Measurements from ENCODE around the gene BTF3. TPM values are rescaled to one million over a fixed set of nuclear protein-coding genes. Genes with fewer than 3 reads are reported as not detected.
"Not testable (repeated sequence)": the region's sequence is repeated elsewhere in the genome, so short reads cannot be mapped to it uniquely, and the experiment has no call there.

BTF3 gene
- total RNA-seq = 140 TPM

- DNase-seq (ENCODE audit: low spot score) (peak; percentile 95), ATAC-seq (peak; percentile 97)
Observed at GRCh38 chr5:73498057-73498992, at the start of gene BTF3. Gene BTF3, plus strand, starts transcription at chr5:73498442. Its CDS starts 226 bp downstream, at chr5:73498668.

- ATAC-seq (peak; percentile 50), DNase-seq (ENCODE audit: low spot score) (no peak)
Observed at GRCh38 chr5:73448463-73449136, 49.6 kb upstream of the BTF3 start, which contains the start of gene FOXD1. Gene FOXD1, minus strand, starts transcription at chr5:73448777. Its CDS starts 415 bp downstream, at chr5:73448362.

GRCh38 chr5:73450137-73450536 is 48.1 kb upstream of the BTF3 start:
- ATAC-seq (no peak), DNase-seq (ENCODE audit: low spot score) (no peak)

GRCh38 chr5:73450672-73451223 is 47.5 kb upstream of the BTF3 start:
- DNase-seq (ENCODE audit: low spot score) (no peak), ATAC-seq (peak; percentile 17)

GRCh38 chr5:73451224-73452130 is 46.8 kb upstream of the BTF3 start:
- ATAC-seq (peak; percentile 83), DNase-seq (ENCODE audit: low spot score) (peak; percentile 59)

- DNase-seq (ENCODE audit: low spot score) = no peak
- ATAC-seq = no peak
Observed at GRCh38 chr5:73452215-73452614, 46.0 kb upstream of the BTF3 start.

GRCh38 chr5:73454379-73455036 is 43.7 kb upstream of the BTF3 start:
- peak; percentile 91 for ATAC-seq
- no peak for DNase-seq (ENCODE audit: low spot score)

- not testable (repeated sequence) for DNase-seq (ENCODE audit: low spot score); ATAC-seq
Observed at GRCh38 chr5:73456462-73456861, 41.8 kb upstream of the BTF3 start.

- no peak for DNase-seq (ENCODE audit: low spot score)
- ATAC-seq = no peak
Observed at GRCh38 chr5:73459366-73459765, 38.9 kb upstream of the BTF3 start.

GRCh38 chr5:73460133-73460532 is 38.1 kb upstream of the BTF3 start:
- ATAC-seq (no peak), DNase-seq (ENCODE audit: low spot score) (no peak)

- no peak for ATAC-seq
- DNase-seq (ENCODE audit: low spot score) = no peak
Observed at GRCh38 chr5:73464016-73464745, 34.1 kb upstream of the BTF3 start.

- ATAC-seq = not testable (repeated sequence)
Observed at GRCh38 chr5:73468638-73469037, 29.6 kb upstream of the BTF3 start.

GRCh38 chr5:73469878-73470277 is 28.4 kb upstream of the BTF3 start:
- ATAC-seq (no peak), DNase-seq (ENCODE audit: low spot score) (no peak)

More at GRCh38 chr5:73468638-73469037, 29.6 kb upstream of the BTF3 start:
- not testable (repeated sequence) for DNase-seq (ENCODE audit: low spot score)

- no peak for DNase-seq (ENCODE audit: low spot score)
- ATAC-seq = no peak
Observed at GRCh38 chr5:73471654-73472053, 26.6 kb upstream of the BTF3 start.

- DNase-seq (ENCODE audit: low spot score) (no peak), ATAC-seq (no peak)
Observed at GRCh38 chr5:73472116-73472515, 26.1 kb upstream of the BTF3 start.

- ATAC-seq = no peak
Observed at GRCh38 chr5:73480500-73480899, 17.7 kb upstream of the BTF3 start.

GRCh38 chr5:73482383-73483136 is 15.7 kb upstream of the BTF3 start:
- ATAC-seq = no peak
- no peak for DNase-seq (ENCODE audit: low spot score)

More at GRCh38 chr5:73480500-73480899, 17.7 kb upstream of the BTF3 start:
- DNase-seq (ENCODE audit: low spot score) = no peak

GRCh38 chr5:73483676-73484075 is 14.6 kb upstream of the BTF3 start:
- no peak for DNase-seq (ENCODE audit: low spot score)
- no peak for ATAC-seq

All from left lobe of liver (tissue), 2 donors.